T-helper 2 cell treated with Interferon-gamma antibody and Interleukin-4, amounts not matched to agents 5 μg/mL and 100 μg/mL, for 36 hours (primary cell): ENCODE data around the gene RPL35A.
"Not testable (repeated sequence)": the region's sequence is repeated elsewhere in the genome, so short reads cannot be mapped to it uniquely, and the experiment has no call there.

Experiments
- DNase-seq: peaks from one replicate; pipeline ENCODE4 v3.0.0; 2021; ENCODE audit warnings: low spot score
- H3K27ac Mint-ChIP-seq: one replicate; pipeline ENCODE4 v1.8.0; 2021; ENCODE audit warnings: mild to moderate bottlenecking, mixed read lengths
- H3K27me3 Mint-ChIP-seq: one replicate; pipeline ENCODE4 v1.8.0; 2021; ENCODE audit warnings: low read depth, mixed read lengths
- H3K36me3 Mint-ChIP-seq: one replicate; pipeline ENCODE4 v1.8.0; 2021; ENCODE audit warnings: low read depth, mixed read lengths
- H3K4me1 Mint-ChIP-seq: one replicate; pipeline ENCODE4 v1.8.0; 2021; ENCODE audit warnings: low read depth, mixed read lengths
- H3K4me3 Mint-ChIP-seq: one replicate; pipeline ENCODE4 v1.8.0; 2022; ENCODE audit warnings: mild to moderate bottlenecking, moderate library complexity, mixed read lengths
- H3K9me3 Mint-ChIP-seq: one replicate; pipeline ENCODE4 v1.8.0; 2021; ENCODE audit warnings: mixed read lengths

The RPL35A gene

DNA sequence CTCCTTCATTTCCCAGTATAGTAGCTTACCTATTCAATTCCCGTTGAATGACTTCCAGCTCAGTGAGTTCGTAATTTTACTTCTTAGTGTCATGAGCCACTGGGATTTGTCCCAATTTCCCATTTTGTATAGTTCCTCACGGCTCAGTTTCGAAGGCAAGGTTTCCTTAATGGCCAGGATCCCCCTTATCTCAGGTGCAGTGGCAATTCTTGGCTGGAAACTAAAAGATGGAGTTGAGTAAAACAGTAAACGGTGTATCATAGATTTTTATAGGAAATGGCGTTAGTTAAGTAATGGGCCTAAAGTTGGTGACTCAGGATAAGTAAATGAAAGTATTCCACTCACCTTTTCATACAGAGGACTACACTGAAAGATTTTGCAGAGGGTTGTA is 9.5 kb downstream of the RPL35A start:
- Mint-ChIP-seq H3K4me3 (peak overlapping the region; percentile 93), H3K4me1 (peaks cover 42% of the 10 kb centered on the region), H3K9me3 (no peaks in the 10 kb centered on the region), H3K36me3 (peaks cover 36% of the 10 kb centered on the region), H3K27me3 (no peaks in the 10 kb centered on the region), H3K27ac (peak overlapping the region; percentile 92)
- no peak for DNase-seq

DNA sequence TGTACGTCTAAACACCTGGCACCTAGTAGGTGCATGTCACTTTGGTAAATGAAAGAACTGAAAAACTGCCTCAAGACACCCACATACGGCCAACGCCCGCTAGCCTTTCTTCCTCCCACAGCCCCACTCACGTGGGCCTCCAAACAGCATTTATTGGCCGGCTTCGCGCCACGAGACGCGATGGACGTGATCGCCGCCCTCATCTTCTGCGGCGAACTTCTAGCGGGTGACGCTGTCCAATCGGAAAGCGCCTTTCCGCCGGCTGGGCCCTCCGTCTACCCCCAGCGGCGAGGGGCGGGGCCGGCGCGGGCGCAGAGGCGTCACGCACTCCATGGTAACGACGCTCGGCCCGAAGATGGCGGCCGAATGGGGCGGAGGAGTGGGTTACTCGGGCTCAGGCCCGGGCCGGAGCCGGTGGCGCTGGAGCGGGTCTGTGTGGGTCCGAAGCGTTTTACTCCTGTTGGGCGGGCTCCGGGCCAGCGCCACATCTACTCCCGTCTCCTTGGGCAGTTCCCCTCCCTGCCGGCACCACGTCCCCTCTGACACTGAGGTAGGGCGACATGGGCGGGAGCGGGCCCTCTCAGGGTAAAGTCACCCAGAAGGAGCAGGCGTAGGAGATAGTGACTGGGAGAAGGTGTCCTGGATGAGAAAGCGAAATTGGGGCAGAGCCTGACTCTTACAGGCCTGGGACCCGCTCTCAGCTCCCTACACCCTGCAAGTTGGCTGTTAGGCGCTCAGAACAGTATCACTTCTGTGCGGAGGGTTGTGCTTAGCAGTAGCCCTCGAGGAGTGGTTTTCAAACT is 10.1 kb downstream of the RPL35A start, which contains the start of gene LMLN:
Gene LMLN, plus strand, starts transcription at position 327 of the 803 bp plus-strand sequence. Its CDS starts 29 bp downstream, at position 356.
- peaks cover 31% of the 10 kb centered on the region for H3K36me3 Mint-ChIP-seq
- peak within 1 kb of the TSS; percentile 92 for H3K27ac Mint-ChIP-seq
- DNase-seq = peak; percentile 95
- peaks cover 42% of the 10 kb centered on the region for H3K4me1 Mint-ChIP-seq
- H3K27me3 Mint-ChIP-seq = no peaks in the 10 kb centered on the region
- no peaks in the 10 kb centered on the region for H3K9me3 Mint-ChIP-seq
- H3K4me3 Mint-ChIP-seq = peak within 1 kb of the TSS; percentile 93

DNA sequence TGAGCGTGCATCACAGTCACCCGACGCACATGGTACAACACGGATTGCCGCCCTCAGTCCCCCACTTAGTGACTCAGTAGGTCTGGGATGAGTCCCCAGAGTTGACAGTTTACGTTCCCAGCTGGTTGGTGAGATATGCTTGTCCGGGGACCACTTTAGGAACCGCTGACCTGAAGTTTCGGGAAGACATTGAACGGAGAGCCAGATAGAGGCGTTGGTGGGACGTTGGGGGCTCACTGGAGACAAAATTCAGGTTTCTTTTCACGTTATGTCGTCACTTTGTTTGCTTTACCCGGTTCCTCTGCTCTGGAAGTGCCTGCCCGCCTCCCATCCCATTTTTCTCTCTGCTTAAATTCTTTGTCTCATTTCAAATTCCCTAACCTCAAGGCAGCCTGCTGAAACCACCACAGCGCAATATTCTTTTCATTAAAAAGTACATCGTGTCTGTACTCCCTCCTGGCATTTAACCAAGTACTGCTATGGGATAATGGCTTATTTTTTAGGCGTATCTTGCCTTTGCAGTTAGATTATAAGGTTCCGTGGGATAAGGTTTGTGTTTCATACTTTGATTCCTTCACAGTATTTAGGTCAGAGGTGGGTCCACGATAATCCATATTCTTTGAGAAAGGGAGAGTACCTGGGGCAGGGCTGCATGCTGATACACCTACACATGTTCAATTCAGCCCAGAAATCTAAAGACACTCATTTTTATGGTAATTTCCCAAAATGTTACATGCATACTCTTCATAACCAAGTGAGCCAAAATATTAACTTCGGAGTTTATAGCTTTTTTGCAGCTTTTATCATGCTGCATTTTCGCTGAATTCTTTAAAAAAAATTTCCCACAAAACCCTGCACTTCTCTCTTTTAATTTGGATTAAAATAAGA is 10.9 kb downstream of the RPL35A start:
- Mint-ChIP-seq H3K4me3 (peak overlapping the region; percentile 93), H3K9me3 (no peaks in the 10 kb centered on the region), H3K36me3 (peaks cover 22% of the 10 kb centered on the region), H3K27ac (peak overlapping the region; percentile 92), H3K4me1 (peaks cover 42% of the 10 kb centered on the region), H3K27me3 (no peaks in the 10 kb centered on the region)
- no peak for DNase-seq

DNA sequence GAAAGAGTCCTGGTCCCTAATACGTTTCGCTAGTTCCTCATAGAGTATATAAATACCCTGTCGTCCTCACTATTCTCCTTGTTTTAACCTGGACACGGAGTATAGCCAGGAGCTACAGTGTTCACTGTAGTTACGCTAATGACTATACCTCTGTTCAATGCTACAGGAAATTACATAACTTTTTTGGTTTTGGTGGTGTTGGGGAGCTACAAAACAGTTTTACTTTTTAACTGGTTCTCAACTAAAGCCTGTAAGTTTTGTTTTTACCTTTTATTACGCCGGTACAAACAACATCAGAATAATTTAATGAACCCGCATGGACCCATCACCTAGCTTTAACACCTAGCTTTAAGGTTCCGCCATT is 11.6 kb downstream of the RPL35A start:
- peaks cover 42% of the 10 kb centered on the region for H3K4me1 Mint-ChIP-seq
- no peak for DNase-seq
- peaks cover 18% of the 10 kb centered on the region for H3K36me3 Mint-ChIP-seq
- no peaks in the 10 kb centered on the region for H3K9me3 Mint-ChIP-seq
- no peak overlapping the region for H3K27ac Mint-ChIP-seq
- peak overlapping the region; percentile 93 for H3K4me3 Mint-ChIP-seq
- H3K27me3 Mint-ChIP-seq = no peaks in the 10 kb centered on the region

DNA sequence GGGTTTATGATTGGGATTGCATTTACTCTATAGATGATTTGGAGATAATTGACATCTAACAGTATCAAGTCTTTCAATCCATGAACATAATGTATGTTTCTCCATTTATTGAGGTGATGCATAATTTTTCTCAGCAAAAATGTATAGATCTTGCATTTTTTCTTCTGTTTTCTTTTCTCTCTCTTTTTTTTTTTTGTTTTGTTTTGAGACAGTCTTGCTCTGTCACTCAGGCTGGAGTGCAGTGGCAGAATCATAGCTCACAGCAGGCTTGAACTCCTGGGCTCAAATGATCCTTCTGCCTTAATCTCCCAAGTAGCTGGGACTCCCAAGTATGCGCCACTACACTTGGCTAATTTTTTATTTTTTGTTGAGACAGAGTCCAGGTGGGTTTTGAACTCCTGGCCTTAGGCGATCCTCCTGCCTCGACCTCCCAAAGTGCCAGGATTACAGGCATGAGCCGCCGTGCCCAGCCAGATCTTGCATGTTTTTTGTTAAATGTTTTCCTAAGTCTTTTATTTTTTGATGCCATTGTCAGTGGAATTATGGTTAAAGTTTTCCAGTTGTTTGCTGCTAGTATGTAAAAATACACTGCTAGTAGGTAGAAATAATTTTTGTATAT is 13.1 kb downstream of the RPL35A start:
- H3K4me3 Mint-ChIP-seq = no peak overlapping the region
- H3K9me3 Mint-ChIP-seq = peaks cover 10% of the 10 kb centered on the region
- DNase-seq = no peak
- H3K4me1 Mint-ChIP-seq = peaks cover 32% of the 10 kb centered on the region
- peaks cover 7% of the 10 kb centered on the region for H3K36me3 Mint-ChIP-seq
- H3K27ac Mint-ChIP-seq = no peak overlapping the region
- no peaks in the 10 kb centered on the region for H3K27me3 Mint-ChIP-seq

DNA sequence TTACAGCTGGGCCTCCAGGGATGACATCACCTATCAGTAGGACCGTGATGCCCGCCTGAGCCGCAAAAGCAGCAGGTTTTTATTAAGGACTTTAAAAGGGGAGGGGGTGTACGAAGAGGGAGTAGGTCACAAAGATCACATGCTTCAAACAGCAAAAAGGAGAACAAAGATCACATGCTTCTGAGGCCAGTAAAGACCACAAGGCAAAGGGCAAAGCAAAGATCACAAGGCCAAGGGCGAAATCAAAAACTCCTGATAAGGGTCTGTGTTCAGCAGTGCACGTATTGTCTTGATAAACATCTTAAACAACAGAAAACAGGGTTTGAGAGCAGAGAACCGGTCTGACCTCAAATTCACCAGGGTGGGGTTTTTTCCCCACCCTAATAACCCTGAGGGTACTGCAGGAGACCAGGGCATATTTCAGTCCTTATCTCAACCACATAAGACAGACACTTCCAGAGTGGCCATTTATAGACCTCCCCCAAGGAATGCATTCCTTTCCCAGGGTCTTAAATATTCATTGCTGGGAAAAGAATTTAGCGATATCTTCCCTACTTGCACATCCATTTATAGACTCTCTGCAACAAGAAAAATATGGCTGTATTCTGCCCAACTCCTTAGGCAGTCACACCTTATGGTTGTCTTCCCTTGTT is 17.5 kb downstream of the RPL35A start:
- not testable (repeated sequence) for H3K27me3 Mint-ChIP-seq, H3K36me3 Mint-ChIP-seq, DNase-seq, H3K4me3 Mint-ChIP-seq, H3K4me1 Mint-ChIP-seq, H3K27ac Mint-ChIP-seq
- H3K9me3 Mint-ChIP-seq = peaks cover 13% of the 10 kb centered on the region

DNA sequence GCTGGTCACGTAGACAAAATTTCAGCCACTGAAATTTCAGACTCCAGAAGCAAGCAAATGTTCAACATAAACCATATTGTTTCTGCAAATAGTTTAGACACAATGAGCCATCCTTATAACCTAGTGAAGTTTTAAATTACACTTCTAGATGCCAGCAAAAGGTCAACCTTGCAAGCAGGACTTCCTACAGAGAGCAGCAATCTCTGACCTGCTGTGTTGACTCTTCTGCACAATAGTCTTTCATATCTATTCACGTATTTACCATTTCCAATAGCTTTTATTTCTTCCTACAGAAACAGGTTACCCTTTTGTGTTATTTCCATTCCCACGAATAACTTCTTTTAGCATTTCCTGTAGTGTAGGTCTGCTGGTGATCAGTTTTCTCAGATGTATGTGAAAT is 20.6 kb downstream of the RPL35A start:
- Mint-ChIP-seq H3K9me3 (peaks cover 17% of the 10 kb centered on the region), H3K4me3 (no peak overlapping the region), H3K4me1 (no peaks in the 10 kb centered on the region), H3K27ac (no peak overlapping the region), H3K27me3 (no peaks in the 10 kb centered on the region), H3K36me3 (peaks cover 3% of the 10 kb centered on the region)
- DNase-seq = no peak

DNA sequence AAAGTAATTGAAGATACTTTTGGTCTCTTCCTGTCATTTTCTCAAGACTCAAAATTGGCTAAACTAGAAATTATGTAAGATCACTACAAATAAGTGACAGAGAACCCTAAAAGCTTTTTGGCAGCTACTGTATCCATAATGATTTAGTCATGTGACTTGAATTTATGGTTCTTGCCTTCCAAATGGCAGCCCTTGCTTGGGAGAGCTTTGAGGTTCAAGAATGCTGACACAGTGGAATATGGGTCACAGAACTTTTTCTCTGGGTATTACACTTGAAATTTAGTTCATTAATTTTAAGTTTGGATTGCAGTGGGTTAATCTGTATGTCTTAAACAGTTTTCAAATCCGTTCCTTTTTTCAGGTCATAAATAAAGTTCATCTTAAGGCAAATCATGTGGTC is 24.0 kb downstream of the RPL35A start:
- Mint-ChIP-seq H3K27me3 (no peaks in the 10 kb centered on the region), H3K9me3 (peaks cover 7% of the 10 kb centered on the region), H3K4me3 (no peak overlapping the region), H3K36me3 (peaks cover 1% of the 10 kb centered on the region), H3K4me1 (no peaks in the 10 kb centered on the region), H3K27ac (no peak overlapping the region)
- no peak for DNase-seq

DNA sequence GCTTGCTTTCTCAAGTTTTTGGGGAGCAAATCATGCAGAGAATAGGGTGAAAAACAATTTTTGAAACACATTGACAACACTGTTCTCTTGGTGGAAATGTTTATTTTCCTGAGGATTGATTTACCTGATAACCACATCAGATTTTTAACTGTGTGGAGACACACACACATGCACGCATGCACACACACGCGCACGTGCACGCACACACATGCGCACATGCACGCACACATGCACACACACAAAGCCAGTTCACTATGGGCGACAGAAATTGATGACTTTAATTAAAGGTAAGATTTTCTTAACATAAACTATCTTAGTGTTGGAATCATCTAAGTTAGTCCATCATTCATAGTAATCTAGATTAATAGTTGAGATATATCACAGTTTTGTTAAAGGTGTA is 25.3 kb downstream of the RPL35A start:
- Mint-ChIP-seq H3K9me3 (peaks cover 7% of the 10 kb centered on the region), H3K27me3 (no peaks in the 10 kb centered on the region), H3K36me3 (peaks cover 1% of the 10 kb centered on the region), H3K27ac (no peak overlapping the region), H3K4me1 (peaks cover 3% of the 10 kb centered on the region), H3K4me3 (no peak overlapping the region)
- DNase-seq = no peak

DNA sequence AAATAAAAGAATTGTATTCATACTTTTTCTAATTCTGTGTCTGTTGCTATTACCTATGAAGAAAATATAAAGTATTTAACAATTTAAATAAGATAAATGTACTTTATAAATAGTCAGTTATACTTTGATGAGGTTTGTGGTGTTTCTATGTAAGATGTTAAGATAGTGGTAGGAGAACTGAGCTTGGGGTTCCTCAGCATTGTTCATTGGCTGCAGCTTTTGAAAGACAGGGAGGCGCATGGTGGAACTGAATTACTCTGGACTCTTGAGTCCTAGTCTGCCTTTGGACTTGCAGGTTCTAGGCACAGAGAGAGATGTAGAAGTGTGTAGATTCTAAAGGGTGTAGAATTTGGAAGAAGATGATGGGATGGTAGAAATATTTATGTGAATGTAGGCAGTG is 33.1 kb downstream of the RPL35A start:
- Mint-ChIP-seq H3K4me1 (peaks cover 21% of the 10 kb centered on the region), H3K4me3 (peak overlapping the region; percentile 24), H3K27ac (no peak overlapping the region), H3K27me3 (no peaks in the 10 kb centered on the region), H3K36me3 (no peaks in the 10 kb centered on the region), H3K9me3 (no peaks in the 10 kb centered on the region)
- DNase-seq = no peak

DNA sequence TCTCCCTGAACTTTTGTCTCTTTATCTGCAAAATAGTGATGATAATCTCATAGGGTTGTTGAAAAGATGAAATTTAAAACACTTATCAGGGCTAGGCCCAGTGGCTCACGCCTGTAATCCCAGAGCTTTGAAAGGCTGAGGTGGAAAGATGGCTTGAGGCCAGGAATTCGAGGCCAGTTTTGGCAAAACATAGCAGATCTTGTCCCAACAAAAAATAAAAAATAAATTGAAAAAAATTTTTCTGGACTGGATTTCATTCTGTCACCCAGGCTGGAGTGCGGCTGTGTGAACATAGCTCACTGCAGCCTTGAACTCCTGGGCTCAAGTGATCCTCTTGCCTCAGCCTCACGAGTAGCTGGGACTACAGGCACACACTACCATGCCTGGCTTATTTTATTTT is 39.7 kb downstream of the RPL35A start:
- H3K4me3 Mint-ChIP-seq = no peak overlapping the region
- H3K27ac Mint-ChIP-seq = no peak overlapping the region
- H3K36me3 Mint-ChIP-seq = no peaks in the 10 kb centered on the region
- no peaks in the 10 kb centered on the region for H3K27me3 Mint-ChIP-seq
- no peaks in the 10 kb centered on the region for H3K9me3 Mint-ChIP-seq
- H3K4me1 Mint-ChIP-seq = no peaks in the 10 kb centered on the region
- DNase-seq = no peak

DNA sequence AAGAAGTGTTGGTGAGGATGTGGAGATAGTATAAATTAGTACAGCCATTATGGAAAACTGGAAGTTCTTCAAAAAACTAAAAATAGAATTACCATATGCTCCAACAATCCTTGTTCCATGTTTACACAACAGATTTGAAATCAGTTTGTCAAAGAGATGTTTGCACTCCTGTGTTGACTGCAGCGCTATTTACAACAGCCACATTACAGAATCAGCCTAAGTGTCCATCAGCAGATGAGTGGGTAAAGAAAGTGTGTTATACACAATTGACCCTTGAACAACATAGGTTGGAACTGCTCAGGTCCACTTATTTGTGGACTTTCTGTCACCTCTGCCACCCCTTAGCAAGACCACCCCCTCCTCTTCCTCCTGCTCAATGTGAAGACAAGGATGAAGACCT is 44.7 kb downstream of the RPL35A start:
- Mint-ChIP-seq H3K27ac (no peak overlapping the region), H3K9me3 (no peaks in the 10 kb centered on the region), H3K4me3 (no peak overlapping the region), H3K36me3 (no peaks in the 10 kb centered on the region), H3K27me3 (no peaks in the 10 kb centered on the region), H3K4me1 (no peaks in the 10 kb centered on the region)
- DNase-seq = no peak

DNA sequence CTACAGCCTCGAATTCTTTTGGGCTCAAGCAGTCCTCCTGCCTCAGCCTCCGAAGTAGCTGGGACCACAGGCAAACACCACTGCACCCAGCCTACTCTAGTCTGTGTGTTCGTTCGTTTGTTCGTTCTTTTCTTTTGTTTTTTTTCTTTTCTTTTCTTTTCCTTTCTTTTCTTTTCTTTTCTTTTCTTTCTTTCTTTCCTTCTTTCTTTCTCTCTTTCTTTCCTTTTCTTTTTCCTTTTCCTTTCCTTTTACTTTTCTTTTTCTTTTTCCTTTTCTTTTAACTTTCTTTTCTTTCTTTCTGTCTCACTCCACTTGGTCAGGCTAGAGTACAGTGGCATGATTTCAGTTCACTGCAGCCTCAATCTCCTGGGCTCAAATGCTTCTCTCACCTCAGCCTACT is 46.9 kb downstream of the RPL35A start:
- no peak overlapping the region for H3K4me3 Mint-ChIP-seq

More for the DNA sequence above, 46.9 kb downstream of the RPL35A start:
- H3K9me3 Mint-ChIP-seq = no peaks in the 10 kb centered on the region
- no peaks in the 10 kb centered on the region for H3K27me3 Mint-ChIP-seq
- H3K4me1 Mint-ChIP-seq = no peaks in the 10 kb centered on the region
- DNase-seq = no peak
- H3K36me3 Mint-ChIP-seq = no peaks in the 10 kb centered on the region
- no peak overlapping the region for H3K27ac Mint-ChIP-seq
